ENCODE data around the gene FLRT2.

DNA sequence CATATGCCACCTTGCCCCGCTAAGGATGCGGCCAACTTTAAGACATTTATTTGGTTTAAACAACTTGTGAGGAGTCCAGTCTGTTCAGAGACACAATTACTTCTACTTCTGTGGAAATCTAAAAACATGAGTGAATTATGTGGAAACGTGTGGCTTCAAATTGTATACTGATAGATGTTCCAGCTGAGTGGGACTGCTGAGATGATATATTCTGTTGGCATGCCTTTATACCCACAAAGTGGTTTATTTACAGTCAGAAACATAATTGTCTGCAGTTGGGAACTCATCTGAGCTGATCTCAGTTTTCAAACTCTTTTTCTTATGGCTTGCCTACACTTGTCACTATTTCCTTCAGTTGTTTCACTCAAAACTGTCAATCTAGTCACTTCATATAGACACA is 67.8 kb downstream of the FLRT2 start:
- TF ChIP-seq, protein P1, sequence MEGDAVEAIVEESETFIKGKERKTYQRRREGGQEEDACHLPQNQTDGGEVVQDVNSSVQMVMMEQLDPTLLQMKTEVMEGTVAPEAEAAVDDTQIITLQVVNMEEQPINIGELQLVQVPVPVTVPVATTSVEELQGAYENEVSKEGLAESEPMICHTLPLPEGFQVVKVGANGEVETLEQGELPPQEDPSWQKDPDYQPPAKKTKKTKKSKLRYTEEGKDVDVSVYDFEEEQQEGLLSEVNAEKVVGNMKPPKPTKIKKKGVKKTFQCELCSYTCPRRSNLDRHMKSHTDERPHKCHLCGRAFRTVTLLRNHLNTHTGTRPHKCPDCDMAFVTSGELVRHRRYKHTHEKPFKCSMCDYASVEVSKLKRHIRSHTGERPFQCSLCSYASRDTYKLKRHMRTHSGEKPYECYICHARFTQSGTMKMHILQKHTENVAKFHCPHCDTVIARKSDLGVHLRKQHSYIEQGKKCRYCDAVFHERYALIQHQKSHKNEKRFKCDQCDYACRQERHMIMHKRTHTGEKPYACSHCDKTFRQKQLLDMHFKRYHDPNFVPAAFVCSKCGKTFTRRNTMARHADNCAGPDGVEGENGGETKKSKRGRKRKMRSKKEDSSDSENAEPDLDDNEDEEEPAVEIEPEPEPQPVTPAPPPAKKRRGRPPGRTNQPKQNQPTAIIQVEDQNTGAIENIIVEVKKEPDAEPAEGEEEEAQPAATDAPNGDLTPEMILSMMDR (IDR thresholded peaks at IDR 0.05 in 8 of 11, conservative IDR thresholded peaks at IDR 0.05 in 3 of 11) = no peak
- TF ChIP-seq POLR2AphosphoS5 (IDR thresholded peaks at IDR 0.05) (no peak), POLR2A (IDR thresholded peaks at IDR 0.05) (no peak)
